ENCODE data around the gene SHPK.
"Not testable (repeated sequence)": the region's sequence is repeated elsewhere in the genome, so short reads cannot be mapped to it uniquely, and the experiment has no call there.

DNA sequence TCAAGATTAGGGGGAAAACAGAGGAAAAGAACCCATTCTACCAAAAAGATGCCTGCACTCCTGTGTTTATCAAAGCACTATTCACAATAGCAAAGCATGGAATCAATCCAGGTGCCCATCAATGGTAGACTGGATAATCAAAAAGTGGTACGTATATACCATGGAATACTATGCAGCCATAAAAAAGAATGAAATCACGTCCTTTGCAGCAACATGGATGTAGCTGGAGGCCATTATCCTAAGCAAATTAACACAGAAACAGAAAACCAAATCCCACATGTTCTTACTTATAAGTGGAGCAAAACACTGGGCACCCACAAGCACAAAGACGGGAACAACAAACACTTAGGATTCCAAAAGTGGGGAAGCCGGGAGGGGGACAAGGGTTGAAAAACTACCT is 57.4 kb downstream of the SHPK start:
- TF ChIP-seq POLR2A (IDR thresholded peaks at IDR 0.05; ENCODE audit: low read length); GATA1 (IDR thresholded peaks at IDR 0.05; ENCODE audit: low read depth, low read length): not testable (repeated sequence)

Measured in erythroblast (primary cell).